Fibroblast of lung (primary cell): Measurements from ENCODE around the gene HDAC8.

Experiments used
- CTCF ChIP-seq, 2 donors: IDR thresholded peaks in 1 of 2; conservative IDR thresholded peaks in 1 of 2; 1 replicate in 1 of 2; 2 replicates in 1 of 2; pipeline ENCODE4 v1.5.1; 2011 to 2012; ENCODE audit warnings: low read length in 2 of 2, control low read depth in 1 of 2, inconsistent platforms in 1 of 2, low read depth in 1 of 2, mild to moderate bottlenecking in 1 of 2
- EZH2 ChIP-seq: IDR thresholded peaks from 2 replicates; pipeline ENCODE4 v1.5.1; 2012; ENCODE audit warnings: low read length, control low read depth, mild to moderate bottlenecking; ENCODE audit errors: missing control alignments

- TF ChIP-seq CTCF (conservative IDR thresholded peaks at IDR 0.05 in 1 of 2, IDR thresholded peaks at IDR 0.05 in 1 of 2; ENCODE audit: low read depth in 1 of 2, low read length in 2 of 2) (no peak), EZH2 (no peak)
Observed at GRCh38 chrX:72620550-72621145, 48.0 kb upstream of the HDAC8 start.
